ENCODE data around the gene ACSF2.
"Not testable (repeated sequence)": the region's sequence is repeated elsewhere in the genome, so short reads cannot be mapped to it uniquely, and the experiment has no call there.

DNA sequence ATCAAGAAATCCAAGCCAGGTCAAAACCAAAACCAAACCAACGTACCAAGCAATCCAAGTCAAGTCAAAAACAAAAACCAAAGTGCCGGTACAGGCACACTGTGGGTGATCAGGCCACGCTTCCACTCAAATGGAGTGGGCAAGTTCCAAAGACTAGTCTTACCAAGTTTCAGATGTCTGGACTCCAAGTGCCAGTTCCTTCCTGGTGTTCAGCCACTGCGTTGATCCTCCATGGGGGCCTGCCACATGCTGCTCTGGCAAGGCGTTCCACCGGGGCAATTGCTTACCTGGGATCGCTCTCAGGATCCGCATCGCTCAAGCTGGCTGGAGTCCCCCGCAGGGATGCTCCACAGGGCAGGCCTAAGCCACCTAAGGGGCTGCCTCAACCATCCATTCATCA is 6.4 kb upstream of the ACSF2 start:
- not testable (repeated sequence) for TF ChIP-seq POLR2A (IDR thresholded peaks at IDR 0.05)
- TF ChIP-seq, protein P1, sequence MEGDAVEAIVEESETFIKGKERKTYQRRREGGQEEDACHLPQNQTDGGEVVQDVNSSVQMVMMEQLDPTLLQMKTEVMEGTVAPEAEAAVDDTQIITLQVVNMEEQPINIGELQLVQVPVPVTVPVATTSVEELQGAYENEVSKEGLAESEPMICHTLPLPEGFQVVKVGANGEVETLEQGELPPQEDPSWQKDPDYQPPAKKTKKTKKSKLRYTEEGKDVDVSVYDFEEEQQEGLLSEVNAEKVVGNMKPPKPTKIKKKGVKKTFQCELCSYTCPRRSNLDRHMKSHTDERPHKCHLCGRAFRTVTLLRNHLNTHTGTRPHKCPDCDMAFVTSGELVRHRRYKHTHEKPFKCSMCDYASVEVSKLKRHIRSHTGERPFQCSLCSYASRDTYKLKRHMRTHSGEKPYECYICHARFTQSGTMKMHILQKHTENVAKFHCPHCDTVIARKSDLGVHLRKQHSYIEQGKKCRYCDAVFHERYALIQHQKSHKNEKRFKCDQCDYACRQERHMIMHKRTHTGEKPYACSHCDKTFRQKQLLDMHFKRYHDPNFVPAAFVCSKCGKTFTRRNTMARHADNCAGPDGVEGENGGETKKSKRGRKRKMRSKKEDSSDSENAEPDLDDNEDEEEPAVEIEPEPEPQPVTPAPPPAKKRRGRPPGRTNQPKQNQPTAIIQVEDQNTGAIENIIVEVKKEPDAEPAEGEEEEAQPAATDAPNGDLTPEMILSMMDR (IDR thresholded peaks at IDR 0.05), result not testable (repeated sequence)
